GM21528 (cell line): ENCODE measurements around the gene MS4A14.
"Not testable (repeated sequence)": the region's sequence is repeated elsewhere in the genome, so short reads cannot be mapped to it uniquely, and the experiment has no call there.

ENCODE experiments used
- ATAC-seq: cut with Tn5 transposase; IDR thresholded peaks from one replicate; pipeline ENCODE4 v1.9.1; 2021; ENCODE audit warnings: mild to moderate bottlenecking, moderate library complexity; ENCODE audit not compliant: unreplicated experiment, low FRiP score

The MS4A14 gene

GRCh38 chr11:60378354-60378753, 17.9 kb upstream of the MS4A14 start, which contains the start of gene MS4A7:
Gene MS4A7 (plus strand): TSS chr11:60378532. CDS start chr11:60383142, 4,610 bp downstream.
- peak; percentile 84 for ATAC-seq

GRCh38 chr11:60389279-60389910, 6.9 kb upstream of the MS4A14 start:
- peak; percentile 90 for ATAC-seq

- ATAC-seq, result no peak
Measured at GRCh38 chr11:60390419-60390818, 5.8 kb upstream of the MS4A14 start.

- ATAC-seq, result no peak
Measured at GRCh38 chr11:60392361-60392760, 3.9 kb upstream of the MS4A14 start.

GRCh38 chr11:60393016-60393415, 3.2 kb upstream of the MS4A14 start:
- ATAC-seq, result no peak

- ATAC-seq, result no peak
Measured at GRCh38 chr11:60394666-60395380, 1.4 kb upstream of the MS4A14 start.

- ATAC-seq, result peak; percentile 73
Measured at GRCh38 chr11:60396799-60397198, 540 bp downstream of the MS4A14 start.

GRCh38 chr11:60420015-60420414, 23.8 kb downstream of the MS4A14 start:
- no peak for ATAC-seq

GRCh38 chr11:60422609-60423008, 26.4 kb downstream of the MS4A14 start:
- ATAC-seq, result no peak

- no peak for ATAC-seq
Measured at GRCh38 chr11:60428517-60428916, 32.3 kb downstream of the MS4A14 start.

- no peak for ATAC-seq
Measured at GRCh38 chr11:60429272-60429671, 33.0 kb downstream of the MS4A14 start, which contains the start of gene MS4A5. Gene MS4A5 (plus strand): TSS chr11:60429572. CDS start chr11:60429675, 103 bp downstream.

- ATAC-seq, result no peak
Measured at GRCh38 chr11:60431251-60431650, 35.0 kb downstream of the MS4A14 start.

GRCh38 chr11:60433401-60433800, 37.1 kb downstream of the MS4A14 start:
- ATAC-seq, result no peak

GRCh38 chr11:60447070-60447469, 50.8 kb downstream of the MS4A14 start:
- no peak for ATAC-seq

- ATAC-seq, result no peak
Measured at GRCh38 chr11:60447846-60448245, 51.6 kb downstream of the MS4A14 start.

GRCh38 chr11:60451185-60451584, 54.9 kb downstream of the MS4A14 start:
- ATAC-seq, result not testable (repeated sequence)

GRCh38 chr11:60454212-60454611, 58.0 kb downstream of the MS4A14 start:
- ATAC-seq, result no peak

GRCh38 chr11:60455531-60456042, 59.3 kb downstream of the MS4A14 start, which contains the start of gene MS4A1:
Gene MS4A1 (plus strand): TSS chr11:60455847. CDS start chr11:60462375, 6,528 bp downstream.
- peak; percentile 88 for ATAC-seq

GRCh38 chr11:60457576-60457975, 61.3 kb downstream of the MS4A14 start:
- peak; percentile 38 for ATAC-seq

GRCh38 chr11:60459345-60459744, 63.1 kb downstream of the MS4A14 start:
- ATAC-seq, result no peak
